Smooth muscle cell (in vitro differentiated cells): Measurements from ENCODE around the gene FIP1L1. TPM values are rescaled to one million over a fixed set of nuclear protein-coding genes. Genes with fewer than 3 reads are reported as not detected.

ENCODE experiments used
- DNase-seq: peaks from one replicate; lab custom pipeline; 2025; ENCODE audit not compliant: unreplicated experiment; lab: John Stamatoyannopoulos, UW
- H2AFZ ChIP-seq: fragments of 200-600 bp; sonication (generic); 2 replicates; pipeline ENCODE4 v1.6.0; 2016; ENCODE audit warnings: antibody characterized with exemption, low read depth, mild to moderate bottlenecking
- H3F3A ChIP-seq: fragments of 200-600 bp; sonication (generic); 2 replicates; pipeline ENCODE4 v1.6.0; 2017; ENCODE audit warnings: antibody characterized with exemption, low read depth
- H3K27ac ChIP-seq: fragments of 200-600 bp; sonication (generic); 2 replicates; pipeline ENCODE4 v1.5.1; 2016; ENCODE audit warnings: low read depth, mild to moderate bottlenecking
- H3K27me3 ChIP-seq: fragments of 200-600 bp; sonication (generic); 2 replicates; pipeline ENCODE4 v1.6.1; 2016; ENCODE audit warnings: low read depth, mild to moderate bottlenecking
- H3K36me3 ChIP-seq: fragments of 200-600 bp; sonication (generic); 2 replicates; pipeline ENCODE4 v1.5.1; 2016; ENCODE audit warnings: low read depth
- H3K4me1 ChIP-seq: fragments of 200-600 bp; sonication (generic); 2 replicates; pipeline ENCODE4 v1.5.1; 2016; ENCODE audit warnings: low read depth
- H3K4me2 ChIP-seq: fragments of 200-600 bp; sonication (generic); 2 replicates; pipeline ENCODE4 v1.6.0; 2016; ENCODE audit warnings: mild to moderate bottlenecking
- H3K4me3 ChIP-seq: fragments of 200-600 bp; sonication (generic); 2 replicates; pipeline ENCODE4 v1.5.1; 2016; ENCODE audit warnings: mild to moderate bottlenecking
- H3K79me2 ChIP-seq: fragments of 200-600 bp; sonication (generic); 2 replicates; pipeline ENCODE4 v1.6.0; 2016; ENCODE audit warnings: low read depth, mild to moderate bottlenecking
- H3K9ac ChIP-seq: fragments of 200-600 bp; sonication (generic); 2 replicates; pipeline ENCODE4 v1.6.0; 2016; ENCODE audit warnings: low read depth
- H3K9me3 ChIP-seq: fragments of 200-600 bp; sonication (generic); replicated peaks from 2 replicates; pipeline ENCODE4 v1.5.1; 2016; ENCODE audit warnings: low read depth
- H4K20me1 ChIP-seq: fragments of 200-600 bp; sonication (generic); 2 replicates; pipeline ENCODE4 v1.6.0; 2016; ENCODE audit warnings: low read depth
- CTCF ChIP-seq: fragments of 200-600 bp; sonication (generic); IDR thresholded peaks from 2 replicates; pipeline ENCODE4 v1.5.1; 2017; ENCODE audit warnings: borderline replicate concordance, mild to moderate bottlenecking, antibody characterized with exemption; ENCODE audit not compliant: insufficient read depth, poor library complexity, severe bottlenecking
- WGBS: methylation state at CpG from one replicate; pipeline ENCODE4 v1.1.7; 2016; ENCODE audit warnings: low lambda C conversion rate; 5-methylcytosine and 5-hydroxymethylcytosine counted together
- polyA plus RNA-seq: library from polyadenylated mRNA; unstranded; fragments of >200 nt; fragmentation: Nextera tagmentation; extraction: Ambion mirVana; gene quantifications from 2 replicates; pipeline ENCODE4 v1.2.1, GENCODE V29; 2016
- total RNA-seq: library from RNA; depleted of rRNA; stranded (reverse); fragments of >200 nt; gene quantifications from 2 replicates; pipeline ENCODE4 v1.2.3, GENCODE V29; 2014

The FIP1L1 gene
- total and polyA plus RNA-seq, 2 experiments from 2014 or later = 55.1 to 65.7 TPM

- Histone ChIP-seq H3K36me3 (no peaks in the 10 kb centered on the region), H3K4me2 (peak overlapping the region; percentile 72), H3K9me3 (no peaks in the 10 kb centered on the region), H3K4me1 (peaks cover 11% of the 10 kb centered on the region), H2AFZ (no peak overlapping the region), H3F3A (peaks cover 13% of the 10 kb centered on the region), H3K79me2 (no peaks in the 10 kb centered on the region), H3K4me3 (no peak overlapping the region), H3K27ac (peak overlapping the region; percentile 81), H4K20me1 (no peaks in the 10 kb centered on the region), H3K27me3 (no peaks in the 10 kb centered on the region), H3K9ac (peak overlapping the region; percentile 40)
- no peak for DNase-seq
- no peak for TF ChIP-seq CTCF
- 28% methylated on average over 10 of the region's 10 CpGs for WGBS
Measured at GRCh38 chr4:53476232-53477037, 99.0 kb downstream of the FIP1L1 start.

- Histone ChIP-seq H3K79me2 (no peaks in the 10 kb centered on the region), H3K4me3 (no peak overlapping the region), H3K9me3 (no peaks in the 10 kb centered on the region), H4K20me1 (no peaks in the 10 kb centered on the region), H3K4me1 (peaks cover 11% of the 10 kb centered on the region), H2AFZ (peak overlapping the region; percentile 44), H3K27me3 (no peaks in the 10 kb centered on the region), H3K36me3 (no peaks in the 10 kb centered on the region), H3K9ac (peak overlapping the region; percentile 40), H3K4me2 (peak overlapping the region; percentile 60), H3F3A (peaks cover 13% of the 10 kb centered on the region), H3K27ac (peak overlapping the region; percentile 81)
- DNase-seq = no peak
- 32% methylated on average over 5 of the region's 5 CpGs for WGBS
- no peak for TF ChIP-seq CTCF
Measured at GRCh38 chr4:53477038-53477565, 99.7 kb downstream of the FIP1L1 start.

- H3K9ac ChIP-seq = peak overlapping the region; percentile 40
- no peaks in the 10 kb centered on the region for H3K79me2 ChIP-seq
- no peak overlapping the region for H3K4me3 ChIP-seq
- peaks cover 11% of the 10 kb centered on the region for H3K4me1 ChIP-seq
- no peaks in the 10 kb centered on the region for H3K27me3 ChIP-seq
- H3K9me3 ChIP-seq = no peaks in the 10 kb centered on the region
- H3K36me3 ChIP-seq = no peaks in the 10 kb centered on the region
- H3K4me2 ChIP-seq = peak overlapping the region; percentile 60
- peak overlapping the region; percentile 81 for H3K27ac ChIP-seq
- H2AFZ ChIP-seq = no peak overlapping the region
- TF ChIP-seq CTCF = no peak
- H4K20me1 ChIP-seq = no peaks in the 10 kb centered on the region
- H3F3A ChIP-seq = peaks cover 13% of the 10 kb centered on the region
- DNase-seq = no peak
- WGBS = 55% methylated on average over 1 of the region's 1 CpG
Measured at GRCh38 chr4:53477636-53478035, 100.2 kb downstream of the FIP1L1 start.
